CD4-positive, CD25-positive, alpha-beta regulatory T cell (primary cell): ENCODE results near the gene TRMT10B. TPM values are rescaled to one million over a fixed set of nuclear protein-coding genes. Genes with fewer than 3 reads are reported as not detected.

Experiments
- ATAC-seq, 2 donors: fragments of 150-1000 bp; cut with Tn5 transposase; one replicate each; pipeline ENCODE4 v1.10.0; 2021; ENCODE audit warnings: low read depth in 2 of 2, moderate number of reproducible peaks in 2 of 2, moderate library complexity in 1 of 2
- DNase-seq, 3 donors: peaks; one replicate each; pipeline versions ENCODE4 v3.0.0 to v3.0.0-alpha.2; 2012 to 2022; ENCODE audit warnings: mixed read lengths in 1 of 3
- H3K27ac ChIP-seq: one replicate; pipeline ENCODE4 v1.7.0; 2013; ENCODE audit warnings: mild to moderate bottlenecking, low read length; ENCODE audit not compliant: insufficient read depth, poor library complexity, severe bottlenecking
- H3K27me3 ChIP-seq: one replicate; pipeline ENCODE4 v1.7.0; 2013; ENCODE audit warnings: low read length; ENCODE audit not compliant: control insufficient read depth, insufficient read depth
- H3K36me3 ChIP-seq: one replicate; pipeline ENCODE4 v1.7.0; 2013; ENCODE audit warnings: mild to moderate bottlenecking, low read length, moderate library complexity; ENCODE audit not compliant: control insufficient read depth, insufficient read depth
- H3K4me1 ChIP-seq: 2 replicates; pipeline ENCODE4 v1.7.0; 2013; ENCODE audit warnings: mild to moderate bottlenecking, low read length; ENCODE audit not compliant: insufficient read depth, control insufficient read depth, poor library complexity, severe bottlenecking
- H3K4me3 ChIP-seq: one replicate; pipeline ENCODE4 v1.7.0; 2013; ENCODE audit warnings: low read depth, mild to moderate bottlenecking, low read length, moderate library complexity
- H3K9me3 ChIP-seq, 2 experiments: 1 replicate in 1 of 2; 2 replicates in 1 of 2; pipeline ENCODE4 v1.7.0; 2013; ENCODE audit warnings: low read length in 2 of 2, mild to moderate bottlenecking in 1 of 2, moderate library complexity in 1 of 2; ENCODE audit not compliant: control insufficient read depth in 2 of 2
- H3K27ac Mint-ChIP-seq, 3 donors: one replicate each; pipeline ENCODE4 v1.8.0; 2020 to 2022; ENCODE audit warnings: mild to moderate bottlenecking in 3 of 3, mixed read lengths in 3 of 3, moderate library complexity in 2 of 3
- H3K27me3 Mint-ChIP-seq: one replicate; pipeline ENCODE4 v1.8.0; 2022; ENCODE audit warnings: mild to moderate bottlenecking, mixed read lengths
- H3K36me3 Mint-ChIP-seq: one replicate; pipeline ENCODE4 v1.8.0; 2020; ENCODE audit warnings: mixed read lengths
- H3K4me1 Mint-ChIP-seq, 4 donors: one replicate each; pipeline ENCODE4 v1.8.0; 2020 to 2022; ENCODE audit warnings: mixed read lengths in 4 of 4, mild to moderate bottlenecking in 1 of 4
- H3K4me3 Mint-ChIP-seq, 4 donors: one replicate each; pipeline ENCODE4 v1.8.0; 2020 to 2022; ENCODE audit warnings: mild to moderate bottlenecking in 4 of 4, mixed read lengths in 4 of 4, moderate library complexity in 3 of 4
- H3K9me3 Mint-ChIP-seq, 7 donors: one replicate each; pipeline ENCODE4 v1.8.0; 2020 to 2022; ENCODE audit warnings: mixed read lengths in 7 of 7, mild to moderate bottlenecking in 3 of 7, moderate library complexity in 2 of 7
- polyA plus RNA-seq, 4 donors: library from polyadenylated mRNA; unstranded; fragments of 300-500 nt; fragmentation: Illumina TruSeq; gene quantifications; one replicate each; pipeline ENCODE4 v1.2.3, GENCODE V29; 2021
- total RNA-seq: library from RNA; stranded (reverse); gene quantifications from one replicate; pipeline ENCODE4 v1.2.3, GENCODE V29; 2022

Gene TRMT10B
- total and polyA plus RNA-seq, 5 donors from 2014 or later: 10.7 to 16.2 (median 12.5) TPM

- Mint-ChIP-seq H3K9me3 (no peaks in the 10 kb centered on the region), H3K36me3 (no peaks in the 10 kb centered on the region), H3K27ac (no peak overlapping the region), H3K4me3 (no peak overlapping the region), H3K4me1 (no peaks in the 10 kb centered on the region), H3K27me3 (peaks cover 13% of the 10 kb centered on the region)
- no peak for ATAC-seq
- H3K27ac ChIP-seq: no peak overlapping the region
- H3K36me3 ChIP-seq: no peaks in the 10 kb centered on the region
- H3K4me3 ChIP-seq: no peak overlapping the region
- no peaks in the 10 kb centered on the region for H3K4me1 ChIP-seq
- no peaks in the 10 kb centered on the region for H3K27me3 ChIP-seq
- no peaks in the 10 kb centered on the region for H3K9me3 ChIP-seq
- DNase-seq: no peak
These were observed 13.5 kb upstream of the TRMT10B start for GRCh38 chr9:37740128-37740527.

DNA sequence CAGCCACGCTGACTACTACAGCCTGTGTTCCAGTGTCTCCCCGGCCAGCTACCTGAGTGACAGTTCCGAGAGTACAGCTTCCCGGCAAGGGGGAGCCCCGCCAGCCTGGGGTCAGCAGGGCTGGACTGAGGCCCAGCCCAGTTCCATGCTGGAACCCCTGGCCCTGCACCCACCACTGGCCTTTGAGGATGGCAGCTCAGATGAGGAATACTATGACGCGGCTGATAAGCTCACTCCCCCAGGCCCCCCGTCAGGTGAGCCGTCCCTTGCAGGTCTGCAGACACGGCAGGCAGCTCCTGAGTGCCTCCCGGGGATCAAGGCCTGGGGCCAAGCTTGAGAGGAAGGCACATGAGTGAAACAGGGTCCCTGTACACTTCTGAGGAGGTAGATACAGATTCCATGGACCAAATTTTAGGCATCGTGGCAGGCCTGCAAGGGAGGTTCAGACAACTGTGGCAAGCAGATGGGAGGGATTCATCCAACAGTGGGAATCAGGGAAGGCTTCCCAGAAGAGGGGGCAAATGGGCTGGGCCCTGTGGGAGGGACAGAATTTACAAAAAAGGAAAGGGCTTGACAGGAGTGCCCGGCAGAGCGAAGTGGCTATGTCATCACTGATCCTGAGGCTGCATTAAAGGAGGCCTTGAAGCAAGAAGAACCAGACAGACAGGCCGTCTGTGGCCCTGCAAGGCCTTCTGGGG is 12.8 kb upstream of the TRMT10B start:
- no peaks in the 10 kb centered on the region for H3K36me3 Mint-ChIP-seq
- no peak overlapping the region for H3K4me3 Mint-ChIP-seq
- H3K9me3 Mint-ChIP-seq: no peaks in the 10 kb centered on the region
- no peak overlapping the region for H3K4me3 ChIP-seq
- no peaks in the 10 kb centered on the region for H3K4me1 ChIP-seq
- no peaks in the 10 kb centered on the region for H3K36me3 ChIP-seq
- H3K27me3 Mint-ChIP-seq: peaks cover 13% of the 10 kb centered on the region
- ATAC-seq (no peak), DNase-seq (no peak)
- no peaks in the 10 kb centered on the region for H3K27me3 ChIP-seq
- H3K27ac ChIP-seq: no peak overlapping the region
- no peaks in the 10 kb centered on the region for H3K4me1 Mint-ChIP-seq
- H3K27ac Mint-ChIP-seq: no peak overlapping the region
- H3K9me3 ChIP-seq: no peaks in the 10 kb centered on the region

- no peaks in the 10 kb centered on the region for H3K36me3 Mint-ChIP-seq
- H3K27me3 Mint-ChIP-seq: peaks cover 18% of the 10 kb centered on the region
- Histone ChIP-seq H3K27me3 (no peaks in the 10 kb centered on the region), H3K36me3 (no peaks in the 10 kb centered on the region), H3K4me3 (no peak overlapping the region), H3K27ac (no peak overlapping the region), H3K4me1 (no peaks in the 10 kb centered on the region), H3K9me3 (no peaks in the 10 kb centered on the region)
- H3K9me3 Mint-ChIP-seq: no peaks in the 10 kb centered on the region
- peaks cover 0 to 8% (median 4%) of the 10 kb centered on the region in 4 donors for H3K4me1 Mint-ChIP-seq
- H3K27ac Mint-ChIP-seq: no peak overlapping the region
- no peak overlapping the region for H3K4me3 Mint-ChIP-seq
- DNase-seq (no peak), ATAC-seq (no peak)
These were observed 7.6 kb upstream of the TRMT10B start for GRCh38 chr9:37745970-37746369.

GRCh38 chr9:37746448-37747270 is 6.9 kb upstream of the TRMT10B start:
- Mint-ChIP-seq H3K9me3 (peaks cover 0 to 2% (median 0%) of the 10 kb centered on the region in 7 donors), H3K4me1 (peaks cover 0 to 8% (median 5%) of the 10 kb centered on the region in 4 donors), H3K27ac (no peak overlapping the region), H3K36me3 (no peaks in the 10 kb centered on the region), H3K27me3 (peaks cover 18% of the 10 kb centered on the region), H3K4me3 (no peak overlapping the region)
- Histone ChIP-seq H3K9me3 (no peaks in the 10 kb centered on the region), H3K27ac (no peak overlapping the region), H3K4me3 (no peak overlapping the region), H3K27me3 (no peaks in the 10 kb centered on the region), H3K36me3 (no peaks in the 10 kb centered on the region), H3K4me1 (no peaks in the 10 kb centered on the region)
- DNase-seq (no peak), ATAC-seq (no peak)

GRCh38 chr9:37747271-37747753 is 6.3 kb upstream of the TRMT10B start:
- Mint-ChIP-seq H3K4me3 (no peak overlapping the region), H3K9me3 (peaks cover 0 to 2% (median 0%) of the 10 kb centered on the region in 7 donors), H3K4me1 (peaks cover 0 to 8% (median 5%) of the 10 kb centered on the region in 4 donors), H3K27me3 (peaks cover 18% of the 10 kb centered on the region), H3K36me3 (no peaks in the 10 kb centered on the region), H3K27ac (no peak overlapping the region)
- no peaks in the 10 kb centered on the region for H3K9me3 ChIP-seq
- H3K27ac ChIP-seq: no peak overlapping the region
- H3K4me1 ChIP-seq: no peaks in the 10 kb centered on the region
- no peaks in the 10 kb centered on the region for H3K27me3 ChIP-seq
- DNase-seq (peak; percentile 9 to 68 (median 37)), ATAC-seq (peak; percentile 69)
- H3K4me3 ChIP-seq: no peak overlapping the region
- no peaks in the 10 kb centered on the region for H3K36me3 ChIP-seq

DNA sequence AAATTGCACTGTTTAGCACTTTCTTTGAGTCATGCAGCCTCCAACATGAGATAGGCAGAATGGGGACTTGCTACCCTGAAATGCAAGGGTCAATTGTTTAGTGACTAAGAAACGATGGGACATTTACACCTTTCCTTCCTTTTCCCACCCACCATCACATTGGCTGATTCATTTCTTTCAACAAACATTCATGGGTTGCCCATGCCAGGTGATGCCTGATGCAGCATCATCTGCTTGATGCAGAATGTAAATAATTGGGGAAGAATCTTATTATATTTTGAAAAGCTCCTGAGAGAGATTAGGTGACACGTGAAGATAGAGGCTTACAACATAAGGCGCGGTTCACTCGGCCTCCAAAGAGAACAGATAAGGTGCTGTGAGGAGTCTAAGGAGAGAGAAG is 4.5 kb upstream of the TRMT10B start:
- Mint-ChIP-seq H3K9me3 (peaks cover 0 to 2% (median 0%) of the 10 kb centered on the region in 7 donors), H3K27ac (no peak overlapping the region), H3K27me3 (peaks cover 13% of the 10 kb centered on the region), H3K4me1 (peaks cover 5 to 21% (median 14%) of the 10 kb centered on the region in 4 donors), H3K4me3 (peak overlapping the region in 1 of 4 donors; percentile 78), H3K36me3 (peaks cover 3% of the 10 kb centered on the region)
- Histone ChIP-seq H3K4me1 (peaks cover 6% of the 10 kb centered on the region), H3K27me3 (no peaks in the 10 kb centered on the region), H3K27ac (no peak overlapping the region), H3K36me3 (no peaks in the 10 kb centered on the region), H3K4me3 (no peak overlapping the region), H3K9me3 (no peaks in the 10 kb centered on the region)
- DNase-seq: no peak
- ATAC-seq: no peak

GRCh38 chr9:37751186-37751585 is 2.4 kb upstream of the TRMT10B start:
- Histone ChIP-seq H3K4me3 (no peak overlapping the region), H3K27me3 (no peaks in the 10 kb centered on the region), H3K9me3 (no peaks in the 10 kb centered on the region), H3K4me1 (peaks cover 17% of the 10 kb centered on the region), H3K36me3 (no peaks in the 10 kb centered on the region), H3K27ac (no peak overlapping the region)
- peaks cover 4% of the 10 kb centered on the region for H3K36me3 Mint-ChIP-seq
- peaks cover 0 to 2% (median 0%) of the 10 kb centered on the region in 7 donors for H3K9me3 Mint-ChIP-seq
- peaks cover 13% of the 10 kb centered on the region for H3K27me3 Mint-ChIP-seq
- DNase-seq (no peak), ATAC-seq (no peak)
- H3K27ac Mint-ChIP-seq: peak overlapping the region in 1 of 3 donors; percentile 8
- H3K4me3 Mint-ChIP-seq: peak overlapping the region; percentile 12 to 86 (median 58)
- peaks cover 16 to 39% (median 28%) of the 10 kb centered on the region in 4 donors for H3K4me1 Mint-ChIP-seq
